Vagina (tissue), 2 donors: ENCODE data around the gene STH. TPM values are rescaled to one million over a fixed set of nuclear protein-coding genes. Genes with fewer than 3 reads are reported as not detected.

Experiments
- DNase-seq, 2 donors: peaks; one replicate each; pipeline ENCODE4 v3.0.0-alpha.2; 2017; ENCODE audit errors: extremely low spot score in 2 of 2
- H3K27ac ChIP-seq: fragments of 200-600 bp; sonication (generic); one replicate; pipeline ENCODE4 v1.5.1; 2019
- H3K27me3 ChIP-seq: fragments of 200-600 bp; sonication (generic); one replicate; pipeline ENCODE4 v1.5.1; 2019
- H3K36me3 ChIP-seq, 2 donors: fragments of 200-600 bp; sonication (generic); one replicate each; pipeline ENCODE4 v1.5.1; 2017 to 2019
- H3K4me1 ChIP-seq: fragments of 200-600 bp; sonication (generic); one replicate; pipeline ENCODE4 v1.5.1; 2019
- H3K4me3 ChIP-seq, 2 donors: fragments of 200-600 bp; sonication (generic); 1 replicate in 1 of 2; 2 replicates in 1 of 2; pipeline ENCODE4 v1.5.1; 2016 to 2019
- H3K9me3 ChIP-seq: fragments of 200-600 bp; sonication (generic); one replicate; pipeline ENCODE4 v1.5.1; 2019
- POLR2A ChIP-seq, 2 donors: fragments of 450-650 bp; IDR thresholded peaks; one replicate each; pipeline ENCODE4 v1.6.1; 2017; ENCODE audit warnings: antibody characterized with exemption in 2 of 2, mild to moderate bottlenecking in 2 of 2, moderate library complexity in 2 of 2
- POLR2AphosphoS5 ChIP-seq, 2 donors: sonication (generic); formaldehyde crosslinking; IDR thresholded peaks; one replicate each; pipeline ENCODE4 v1.9.0; 2017; ENCODE audit warnings: antibody characterized with exemption in 2 of 2, mild to moderate bottlenecking in 2 of 2, low read depth in 1 of 2; ENCODE audit not compliant: insufficient read depth in 1 of 2
- intact Hi-C: fragments of 100-400 bp; cut with DNase I; formaldehyde crosslinking; loops from one replicate; pipeline ENCODE4 v1.15.1; 2023
- total RNA-seq: library from RNA; depleted of rRNA; stranded (reverse); fragments of >200 nt; gene quantifications from one replicate; pipeline ENCODE4 v1.2.3, GENCODE V29; 2016
- TF ChIP-seq, protein P1 (sequence below), 3 experiments: fragments of 450-650 bp in 2 of 3; fragments of 200-600 bp in 1 of 3; sonication (generic) in 1 of 3; IDR thresholded peaks; one replicate each; pipeline ENCODE4 v1.5.1; 2017 to 2019; ENCODE audit warnings: antibody characterized with exemption in 3 of 3, mild to moderate bottlenecking in 2 of 3, moderate library complexity in 2 of 3

The STH gene
- total RNA-seq, 1 donor from 2014 or later = not detected

DNA sequence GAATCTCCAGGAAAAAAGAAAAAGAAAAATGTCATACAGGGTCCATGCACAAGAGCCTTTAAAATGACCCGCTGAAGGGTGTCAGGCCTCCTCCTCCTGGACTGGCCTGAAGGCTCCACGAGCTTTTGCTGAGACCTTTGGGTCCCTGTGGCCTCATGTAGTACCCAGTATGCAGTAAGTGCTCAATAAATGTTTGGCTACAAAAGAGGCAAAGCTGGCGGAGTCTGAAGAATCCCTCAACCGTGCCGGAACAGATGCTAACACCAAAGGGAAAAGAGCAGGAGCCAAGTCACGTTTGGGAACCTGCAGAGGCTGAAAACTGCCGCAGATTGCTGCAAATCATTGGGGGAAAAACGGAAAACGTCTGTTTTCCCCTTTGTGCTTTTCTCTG is 845 bp downstream of the STH start:
- no peak for DNase-seq
- Histone ChIP-seq H3K4me3 (no peak overlapping the region), H3K4me1 (peaks cover 8% of the 10 kb centered on the region), H3K27me3 (no peaks in the 10 kb centered on the region), H3K9me3 (no peaks in the 10 kb centered on the region), H3K36me3 (no peaks in the 10 kb centered on the region), H3K27ac (no peak overlapping the region)
- TF ChIP-seq POLR2AphosphoS5 (IDR thresholded peaks at IDR 0.05; ENCODE audit: insufficient read depth in 1 of 2, low read depth in 1 of 2) (no peak), POLR2A (IDR thresholded peaks at IDR 0.05) (no peak)
- TF ChIP-seq, protein P1, sequence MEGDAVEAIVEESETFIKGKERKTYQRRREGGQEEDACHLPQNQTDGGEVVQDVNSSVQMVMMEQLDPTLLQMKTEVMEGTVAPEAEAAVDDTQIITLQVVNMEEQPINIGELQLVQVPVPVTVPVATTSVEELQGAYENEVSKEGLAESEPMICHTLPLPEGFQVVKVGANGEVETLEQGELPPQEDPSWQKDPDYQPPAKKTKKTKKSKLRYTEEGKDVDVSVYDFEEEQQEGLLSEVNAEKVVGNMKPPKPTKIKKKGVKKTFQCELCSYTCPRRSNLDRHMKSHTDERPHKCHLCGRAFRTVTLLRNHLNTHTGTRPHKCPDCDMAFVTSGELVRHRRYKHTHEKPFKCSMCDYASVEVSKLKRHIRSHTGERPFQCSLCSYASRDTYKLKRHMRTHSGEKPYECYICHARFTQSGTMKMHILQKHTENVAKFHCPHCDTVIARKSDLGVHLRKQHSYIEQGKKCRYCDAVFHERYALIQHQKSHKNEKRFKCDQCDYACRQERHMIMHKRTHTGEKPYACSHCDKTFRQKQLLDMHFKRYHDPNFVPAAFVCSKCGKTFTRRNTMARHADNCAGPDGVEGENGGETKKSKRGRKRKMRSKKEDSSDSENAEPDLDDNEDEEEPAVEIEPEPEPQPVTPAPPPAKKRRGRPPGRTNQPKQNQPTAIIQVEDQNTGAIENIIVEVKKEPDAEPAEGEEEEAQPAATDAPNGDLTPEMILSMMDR (IDR thresholded peaks at IDR 0.05) = no peak
- intact Hi-C loops = loop anchor here (5.0 kb wide), 1 partner anchor 212 kb away; no protein-coding TSS in a partner anchor

DNA sequence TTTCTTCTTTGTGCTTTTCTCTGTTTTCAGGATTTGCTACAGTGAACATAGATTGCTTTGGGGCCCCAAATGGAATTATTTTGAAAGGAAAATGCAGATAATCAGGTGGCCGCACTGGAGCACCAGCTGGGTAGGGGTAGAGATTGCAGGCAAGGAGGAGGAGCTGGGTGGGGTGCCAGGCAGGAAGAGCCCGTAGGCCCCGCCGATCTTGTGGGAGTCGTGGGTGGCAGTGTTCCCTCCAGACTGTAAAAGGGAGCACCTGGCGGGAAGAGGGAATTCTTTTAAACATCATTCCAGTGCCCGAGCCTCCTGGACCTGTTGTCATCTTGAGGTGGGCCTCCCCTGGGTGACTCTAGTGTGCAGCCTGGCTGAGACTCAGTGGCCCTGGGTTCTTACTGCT is 1.2 kb downstream of the STH start:
- Histone ChIP-seq H3K27me3 (no peaks in the 10 kb centered on the region), H3K27ac (no peak overlapping the region), H3K4me3 (no peak overlapping the region), H3K36me3 (no peaks in the 10 kb centered on the region), H3K9me3 (no peaks in the 10 kb centered on the region), H3K4me1 (peaks cover 8% of the 10 kb centered on the region)
- no peak for TF ChIP-seq POLR2A (IDR thresholded peaks at IDR 0.05)
- TF ChIP-seq POLR2AphosphoS5 (IDR thresholded peaks at IDR 0.05; ENCODE audit: insufficient read depth in 1 of 2, low read depth in 1 of 2) = no peak
- TF ChIP-seq, protein P1 (IDR thresholded peaks at IDR 0.05) = no peak
- intact Hi-C loops = loop anchor here (5.0 kb wide), 1 partner anchor 212 kb away; no protein-coding TSS in a partner anchor
- DNase-seq = no peak

DNA sequence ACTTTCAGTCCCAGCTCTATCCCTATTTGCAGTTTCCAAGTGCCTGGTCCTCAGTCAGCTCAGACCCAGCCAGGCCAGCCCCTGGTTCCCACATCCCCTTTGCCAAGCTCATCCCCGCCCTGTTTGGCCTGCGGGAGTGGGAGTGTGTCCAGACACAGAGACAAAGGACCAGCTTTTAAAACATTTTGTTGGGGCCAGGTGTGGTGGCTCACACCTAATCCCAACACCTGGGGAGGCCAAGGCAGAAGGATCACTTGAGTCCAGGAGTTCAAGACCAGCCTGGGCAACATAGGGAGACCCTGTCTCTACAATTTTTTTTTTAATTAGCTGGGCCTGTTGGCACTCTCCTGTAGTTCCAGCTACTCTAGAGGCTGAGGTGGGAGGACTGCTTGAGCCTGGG is 1.7 kb downstream of the STH start:
- DNase-seq = no peak
- Histone ChIP-seq H3K4me3 (no peak overlapping the region), H3K36me3 (no peaks in the 10 kb centered on the region), H3K4me1 (peaks cover 8% of the 10 kb centered on the region), H3K27me3 (no peaks in the 10 kb centered on the region), H3K27ac (no peak overlapping the region), H3K9me3 (no peaks in the 10 kb centered on the region)
- intact Hi-C loops = loop anchor here (5.0 kb wide), 1 partner anchor 212 kb away; no protein-coding TSS in a partner anchor
- TF ChIP-seq, protein P1 (IDR thresholded peaks at IDR 0.05) = no peak
- TF ChIP-seq POLR2A (IDR thresholded peaks at IDR 0.05) (no peak), POLR2AphosphoS5 (IDR thresholded peaks at IDR 0.05; ENCODE audit: insufficient read depth in 1 of 2, low read depth in 1 of 2) (no peak)

DNA sequence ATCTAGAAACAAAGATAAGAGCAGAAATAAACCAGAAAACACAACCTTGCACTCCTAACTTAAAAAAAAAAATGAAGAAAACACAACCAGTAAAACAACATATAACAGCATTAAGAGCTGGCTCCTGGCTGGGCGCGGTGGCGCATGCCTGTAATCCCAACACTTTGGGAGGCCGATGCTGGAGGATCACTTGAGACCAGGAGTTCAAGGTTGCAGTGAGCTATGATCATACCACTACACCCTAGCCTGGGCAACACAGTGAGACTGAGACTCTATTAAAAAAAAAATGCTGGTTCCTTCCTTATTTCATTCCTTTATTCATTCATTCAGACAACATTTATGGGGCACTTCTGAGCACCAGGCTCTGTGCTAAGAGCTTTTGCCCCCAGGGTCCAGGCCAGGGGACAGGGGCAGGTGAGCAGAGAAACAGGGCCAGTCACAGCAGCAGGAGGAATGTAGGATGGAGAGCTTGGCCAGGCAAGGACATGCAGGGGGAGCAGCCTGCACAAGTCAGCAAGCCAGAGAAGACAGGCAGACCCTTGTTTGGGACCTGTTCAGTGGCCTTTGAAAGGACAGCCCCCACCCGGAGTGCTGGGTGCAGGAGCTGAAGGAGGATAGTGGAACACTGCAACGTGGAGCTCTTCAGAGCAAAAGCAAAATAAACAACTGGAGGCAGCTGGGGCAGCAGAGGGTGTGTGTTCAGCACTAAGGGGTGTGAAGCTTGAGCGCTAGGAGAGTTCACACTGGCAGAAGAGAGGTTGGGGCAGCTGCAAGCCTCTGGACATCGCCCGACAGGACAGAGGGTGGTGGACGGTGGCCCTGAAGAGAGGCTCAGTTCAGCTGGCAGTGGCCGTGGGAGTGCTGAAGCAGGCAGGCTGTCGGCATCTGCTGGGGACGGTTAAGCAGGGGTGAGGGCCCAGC is 2.6 kb downstream of the STH start:
- H3K36me3 ChIP-seq = no peaks in the 10 kb centered on the region
- intact Hi-C loops = loop anchor here (5.0 kb wide), 1 partner anchor 211 kb away; no protein-coding TSS in a partner anchor
- H3K27ac ChIP-seq = no peak overlapping the region
- H3K4me1 ChIP-seq = peaks cover 8% of the 10 kb centered on the region
- DNase-seq = no peak
- no peaks in the 10 kb centered on the region for H3K27me3 ChIP-seq
- H3K4me3 ChIP-seq = no peak overlapping the region
- TF ChIP-seq POLR2AphosphoS5 (IDR thresholded peaks at IDR 0.05; ENCODE audit: insufficient read depth in 1 of 2, low read depth in 1 of 2) (no peak), POLR2A (IDR thresholded peaks at IDR 0.05) (no peak)
- TF ChIP-seq, protein P1 (IDR thresholded peaks at IDR 0.05) = no peak
- H3K9me3 ChIP-seq = no peaks in the 10 kb centered on the region
